ENCODE measurements around the gene SCN3A.

Gene SCN3A

DNA sequence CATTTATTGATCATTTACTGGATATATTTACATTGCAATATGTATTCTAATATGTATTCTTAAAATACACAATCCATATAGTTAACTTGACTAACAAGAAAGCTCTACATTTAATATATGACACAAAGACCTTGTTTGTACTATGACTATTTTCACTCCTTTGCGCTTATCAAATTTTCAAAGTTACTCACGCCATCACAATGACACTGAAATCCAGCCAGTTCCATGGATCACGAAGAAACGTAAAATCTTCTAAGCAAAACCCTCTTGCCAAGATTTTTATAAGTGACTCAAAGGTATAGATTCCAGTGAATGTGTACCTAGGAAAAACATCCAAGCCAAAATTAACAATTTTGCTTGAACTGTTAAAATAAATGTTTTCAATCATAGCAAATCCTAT, 39.6 kb downstream of the SCN3A start:
- TF ChIP-seq, protein P1, sequence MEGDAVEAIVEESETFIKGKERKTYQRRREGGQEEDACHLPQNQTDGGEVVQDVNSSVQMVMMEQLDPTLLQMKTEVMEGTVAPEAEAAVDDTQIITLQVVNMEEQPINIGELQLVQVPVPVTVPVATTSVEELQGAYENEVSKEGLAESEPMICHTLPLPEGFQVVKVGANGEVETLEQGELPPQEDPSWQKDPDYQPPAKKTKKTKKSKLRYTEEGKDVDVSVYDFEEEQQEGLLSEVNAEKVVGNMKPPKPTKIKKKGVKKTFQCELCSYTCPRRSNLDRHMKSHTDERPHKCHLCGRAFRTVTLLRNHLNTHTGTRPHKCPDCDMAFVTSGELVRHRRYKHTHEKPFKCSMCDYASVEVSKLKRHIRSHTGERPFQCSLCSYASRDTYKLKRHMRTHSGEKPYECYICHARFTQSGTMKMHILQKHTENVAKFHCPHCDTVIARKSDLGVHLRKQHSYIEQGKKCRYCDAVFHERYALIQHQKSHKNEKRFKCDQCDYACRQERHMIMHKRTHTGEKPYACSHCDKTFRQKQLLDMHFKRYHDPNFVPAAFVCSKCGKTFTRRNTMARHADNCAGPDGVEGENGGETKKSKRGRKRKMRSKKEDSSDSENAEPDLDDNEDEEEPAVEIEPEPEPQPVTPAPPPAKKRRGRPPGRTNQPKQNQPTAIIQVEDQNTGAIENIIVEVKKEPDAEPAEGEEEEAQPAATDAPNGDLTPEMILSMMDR (conservative IDR thresholded peaks at IDR 0.05), result no peak
- no peak for TF ChIP-seq ZFX (IDR thresholded peaks at IDR 0.05)
- H3K27ac ChIP-seq, result no peak overlapping the region

DNA sequence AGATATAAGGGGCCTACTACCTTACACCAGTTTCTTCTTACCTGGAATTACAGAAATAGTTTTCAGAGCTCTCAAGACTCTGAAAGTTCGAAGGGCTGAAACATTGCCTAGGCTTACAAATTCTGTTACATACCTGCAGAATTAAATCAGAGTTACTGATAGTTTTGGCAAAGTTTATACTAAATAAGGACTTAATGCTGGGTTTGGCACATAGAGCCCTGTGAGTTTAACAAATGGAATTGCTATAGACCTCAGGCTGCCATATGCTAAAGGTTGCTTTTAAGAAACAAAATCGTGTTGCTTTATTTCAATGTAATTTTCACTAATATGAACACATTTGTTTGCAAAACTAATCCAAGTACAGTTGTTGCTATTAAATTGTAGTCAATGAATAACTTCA, 40.1 kb downstream of the SCN3A start:
- no peak for TF ChIP-seq ZFX (IDR thresholded peaks at IDR 0.05)
- TF ChIP-seq, protein P1 (conservative IDR thresholded peaks at IDR 0.05), result no peak
- no peak overlapping the region for H3K27ac ChIP-seq

DNA sequence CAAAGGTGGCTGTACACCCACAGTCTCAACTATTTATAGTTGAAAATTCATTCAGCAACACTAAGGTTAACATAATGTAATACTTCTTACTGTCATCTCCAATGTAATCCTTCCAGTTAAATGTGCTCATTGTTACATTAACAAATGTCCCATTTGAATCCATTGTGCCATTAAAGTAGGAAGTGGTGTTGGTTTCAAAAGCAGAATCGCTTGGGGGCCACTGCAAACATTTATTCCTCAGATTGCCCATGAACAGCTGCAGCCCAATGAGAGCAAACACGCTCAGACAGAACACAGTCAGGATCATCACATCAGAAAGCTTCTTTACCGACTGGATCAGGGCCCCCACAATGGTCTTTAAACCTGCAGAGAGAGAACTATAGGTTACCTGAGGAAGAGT, 41.4 kb downstream of the SCN3A start:
- TF ChIP-seq, protein P1 (conservative IDR thresholded peaks at IDR 0.05), result no peak
- TF ChIP-seq ZFX (IDR thresholded peaks at IDR 0.05), result no peak
- H3K27ac ChIP-seq, result no peak overlapping the region

DNA sequence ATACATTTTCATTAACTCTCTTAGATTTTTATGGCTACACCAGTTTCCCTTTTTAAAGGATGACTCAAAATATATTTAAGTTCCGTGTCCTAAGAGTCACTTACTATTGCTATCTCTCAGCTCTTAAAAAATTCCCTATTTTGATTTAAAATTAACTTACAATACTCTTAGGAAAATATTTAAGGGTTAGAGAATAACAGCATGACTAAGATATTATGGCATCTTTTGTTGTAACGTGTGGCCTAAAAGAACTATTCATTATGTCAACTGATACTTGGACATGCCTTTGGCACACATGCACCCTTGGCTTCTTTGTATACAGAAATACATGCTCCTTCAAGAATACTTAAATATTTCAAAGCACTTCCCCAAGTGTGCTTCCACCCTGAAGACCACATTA, 42.3 kb downstream of the SCN3A start:
- no peak overlapping the region for H3K27ac ChIP-seq
- TF ChIP-seq, protein P1 (conservative IDR thresholded peaks at IDR 0.05), result no peak
- TF ChIP-seq ZFX (IDR thresholded peaks at IDR 0.05), result no peak

DNA sequence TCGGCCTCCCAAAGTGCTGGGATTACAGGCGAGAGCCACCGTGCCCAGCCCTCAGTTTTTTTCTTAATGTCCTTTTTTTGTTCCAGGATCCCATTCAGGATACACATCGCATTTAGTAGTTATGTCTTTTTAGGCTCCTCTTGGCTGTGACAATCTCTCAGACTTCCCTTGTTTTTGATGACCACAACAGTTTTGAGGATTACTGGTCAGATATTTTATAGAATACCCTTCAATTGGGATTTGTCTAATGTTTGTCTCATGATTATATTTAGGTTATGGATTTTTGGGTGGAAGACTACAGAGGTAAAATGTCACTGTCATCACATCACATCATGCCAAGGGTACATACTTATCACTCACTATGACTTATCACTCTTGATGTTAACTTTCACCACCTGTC, 46.7 kb downstream of the SCN3A start:
- TF ChIP-seq, protein P1 (conservative IDR thresholded peaks at IDR 0.05), result no peak
- TF ChIP-seq ZFX (IDR thresholded peaks at IDR 0.05), result no peak
- no peak overlapping the region for H3K27ac ChIP-seq

DNA sequence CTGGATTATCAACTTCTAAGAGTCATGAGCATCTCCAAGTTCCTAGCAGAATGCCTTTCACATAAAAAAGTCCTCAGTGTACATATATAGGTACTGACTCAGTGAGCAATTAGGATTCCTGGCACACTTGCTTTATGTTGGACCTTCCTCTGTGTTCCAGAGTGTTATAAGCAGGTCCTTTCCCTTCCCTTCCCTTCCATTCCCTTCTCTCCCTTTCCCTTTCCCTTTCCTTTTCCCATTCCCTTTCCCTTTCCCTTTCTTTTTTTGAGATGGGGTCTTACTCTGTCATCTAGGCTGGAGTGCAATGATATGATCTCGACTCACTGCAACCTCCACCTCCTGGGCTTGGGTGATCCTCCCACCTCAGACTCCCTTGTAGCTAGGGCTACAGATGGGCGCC, 48.7 kb downstream of the SCN3A start:
- no peak for TF ChIP-seq ZFX (IDR thresholded peaks at IDR 0.05)
- TF ChIP-seq, protein P1 (conservative IDR thresholded peaks at IDR 0.05), result no peak
- no peak overlapping the region for H3K27ac ChIP-seq

DNA sequence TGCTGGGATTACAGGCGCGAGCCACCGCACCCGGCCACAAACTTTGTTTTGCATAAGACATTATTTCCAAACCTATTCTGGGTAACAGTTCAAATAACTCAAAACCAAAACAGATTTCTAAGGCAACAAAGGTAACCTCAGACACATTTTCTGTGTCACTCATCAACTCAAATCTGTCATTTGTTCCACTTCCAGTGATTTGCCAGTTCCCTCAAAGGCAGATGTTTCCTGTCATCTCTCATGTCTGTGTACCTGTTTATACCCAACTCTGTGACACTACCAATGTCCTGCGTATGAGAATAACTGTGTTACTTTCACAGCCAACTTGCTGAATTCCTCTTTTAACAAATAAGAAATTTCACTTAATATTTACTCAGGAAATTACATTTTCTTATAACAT, 54.4 kb downstream of the SCN3A start:
- TF ChIP-seq, protein P1 (conservative IDR thresholded peaks at IDR 0.05), result no peak
- no peak for TF ChIP-seq ZFX (IDR thresholded peaks at IDR 0.05)
- no peak overlapping the region for H3K27ac ChIP-seq

All from C4-2B (cell line).